H9 (cell line): ENCODE results near the gene RIMS1. TPM values are rescaled to one million over a fixed set of nuclear protein-coding genes. Genes with fewer than 3 reads are reported as not detected.

Source experiments
- DNase-seq: peaks from one replicate; pipeline ENCODE4 v3.0.0-alpha.2; 2017
- H2AFZ ChIP-seq: one replicate; pipeline ENCODE4 v1.6.1; 2013; ENCODE audit warnings: mild to moderate bottlenecking, low read length, control low read depth, moderate library complexity
- H2AK5ac ChIP-seq: 2 replicates; pipeline ENCODE4 v1.6.1; 2013; ENCODE audit warnings: low read length, control low read depth, mixed read lengths; ENCODE audit not compliant: insufficient read length
- H2BK120ac ChIP-seq: one replicate; pipeline ENCODE4 v1.6.1; 2013; ENCODE audit warnings: low read depth, mild to moderate bottlenecking, low read length, control low read depth, inconsistent platforms; ENCODE audit not compliant: poor library complexity, severe bottlenecking
- H2BK12ac ChIP-seq: 2 replicates; pipeline ENCODE4 v1.6.1; 2013; ENCODE audit warnings: low read length, control low read depth, mixed read lengths, low read depth; ENCODE audit not compliant: insufficient read length
- H2BK15ac ChIP-seq: 2 replicates; pipeline ENCODE4 v1.6.1; 2013; ENCODE audit warnings: low read depth, low read length, control low read depth
- H2BK20ac ChIP-seq: one replicate; pipeline ENCODE4 v1.6.1; 2013; ENCODE audit warnings: low read depth, mild to moderate bottlenecking, low read length, control low read depth, inconsistent platforms; ENCODE audit not compliant: poor library complexity, severe bottlenecking
- H2BK5ac ChIP-seq: 2 replicates; pipeline ENCODE4 v1.6.1; 2013; ENCODE audit warnings: low read length, control low read depth, mixed read lengths; ENCODE audit not compliant: insufficient read length
- H3K14ac ChIP-seq: 2 replicates; pipeline ENCODE4 v1.6.1; 2013; ENCODE audit warnings: low read length, control low read depth; ENCODE audit not compliant: insufficient read depth
- H3K18ac ChIP-seq: 2 replicates; pipeline ENCODE4 v1.6.1; 2013; ENCODE audit warnings: low read depth, mild to moderate bottlenecking, mixed read lengths, low read length, control low read depth; ENCODE audit not compliant: insufficient read length
- H3K23ac ChIP-seq: 2 replicates; pipeline ENCODE4 v1.6.1; 2013; ENCODE audit warnings: low read length, control low read depth, mixed read lengths, low read depth; ENCODE audit not compliant: insufficient read length
- H3K23me2 ChIP-seq: 2 replicates; pipeline ENCODE4 v1.6.1; 2013; ENCODE audit warnings: low read depth, mild to moderate bottlenecking, mixed read lengths, low read length, control low read depth; ENCODE audit not compliant: insufficient read length, poor library complexity, severe bottlenecking
- H3K27ac ChIP-seq: 2 replicates; pipeline ENCODE4 v1.5.1; 2013; ENCODE audit warnings: low read length, control low read depth, mixed read lengths, low read depth; ENCODE audit not compliant: insufficient read length
- H3K27me3 ChIP-seq: 2 replicates; pipeline ENCODE4 v1.6.1; 2013; ENCODE audit warnings: low read length, control low read depth, inconsistent platforms; ENCODE audit not compliant: insufficient read depth
- H3K4ac ChIP-seq: 2 replicates; pipeline ENCODE4 v1.6.1; 2013; ENCODE audit warnings: low read depth, mild to moderate bottlenecking, control low read depth, inconsistent platforms, low read length, moderate library complexity
- H3K4me1 ChIP-seq: 2 replicates; pipeline ENCODE4 v1.6.1; 2013; ENCODE audit warnings: low read length, control low read depth, inconsistent platforms; ENCODE audit not compliant: insufficient read depth
- H3K4me2 ChIP-seq: 2 replicates; pipeline ENCODE4 v1.6.1; 2013; ENCODE audit warnings: low read length, control low read depth, mixed read lengths; ENCODE audit not compliant: insufficient read length, insufficient read depth
- H3K56ac ChIP-seq: 2 replicates; pipeline ENCODE4 v1.6.1; 2013; ENCODE audit warnings: low read depth, mild to moderate bottlenecking, mixed read lengths, low read length, control low read depth; ENCODE audit not compliant: insufficient read length
- H3K79me1 ChIP-seq: 2 replicates; pipeline ENCODE4 v1.6.1; 2013; ENCODE audit warnings: low read depth, mild to moderate bottlenecking, moderate library complexity, low read length, control low read depth, inconsistent platforms; ENCODE audit not compliant: insufficient read depth, poor library complexity, severe bottlenecking
- H3K79me2 ChIP-seq: 2 replicates; pipeline ENCODE4 v1.6.1; 2013; ENCODE audit warnings: low read length, control low read depth, inconsistent platforms; ENCODE audit not compliant: insufficient read depth
- H3K9ac ChIP-seq: 2 replicates; pipeline ENCODE4 v1.6.1; 2013; ENCODE audit warnings: low read length, control low read depth, mixed read lengths; ENCODE audit not compliant: insufficient read length; ENCODE audit errors: extremely low read depth
- H3K9me3 ChIP-seq: one replicate; pipeline ENCODE4 v1.6.1; 2013; ENCODE audit warnings: low read depth, low read length, inconsistent platforms; ENCODE audit not compliant: control insufficient read depth
- H3T11ph ChIP-seq: one replicate; pipeline ENCODE4 v1.6.1; 2013; ENCODE audit warnings: mild to moderate bottlenecking, low read length, control low read depth, inconsistent platforms
- H4K20me1 ChIP-seq: one replicate; pipeline ENCODE4 v1.6.1; 2013; ENCODE audit not compliant: control insufficient read depth, insufficient read length, insufficient read depth
- H4K5ac ChIP-seq: 2 replicates; pipeline ENCODE4 v1.6.1; 2013; ENCODE audit warnings: low read depth, mild to moderate bottlenecking, mixed read lengths, low read length, control low read depth; ENCODE audit not compliant: insufficient read length
- H4K8ac ChIP-seq: replicated peaks from 2 replicates; pipeline ENCODE4 v1.6.1; 2013; ENCODE audit warnings: low read length, control low read depth, mixed read lengths, low read depth; ENCODE audit not compliant: insufficient read length
- H4K91ac ChIP-seq: 2 replicates; pipeline ENCODE4 v1.6.1; 2013; ENCODE audit warnings: low read depth, mild to moderate bottlenecking, moderate library complexity, mixed read lengths, low read length, control low read depth; ENCODE audit not compliant: insufficient read length
- H3K27ac Mint-ChIP-seq, 3 experiments: 2 replicates in 2 of 3; 3 replicates in 1 of 3; pipeline ENCODE4 v1.8.0; 2020 to 2021; ENCODE audit warnings: mixed read lengths in 3 of 3, mild to moderate bottlenecking in 1 of 3, moderate library complexity in 1 of 3
- H3K27me3 Mint-ChIP-seq: 2 replicates; pipeline ENCODE4 v1.8.0; 2021; ENCODE audit warnings: low read depth, mild to moderate bottlenecking, moderate library complexity, mixed read lengths
- H3K36me3 Mint-ChIP-seq, 3 experiments: 2 replicates in 2 of 3; 3 replicates in 1 of 3; pipeline ENCODE4 v1.8.0; 2020 to 2021; ENCODE audit warnings: low read depth in 3 of 3, mixed read lengths in 3 of 3; ENCODE audit not compliant: insufficient read depth in 1 of 3
- H3K4me1 Mint-ChIP-seq, 2 experiments: 2 replicates each; pipeline ENCODE4 v1.8.0; 2020; ENCODE audit warnings: mixed read lengths in 2 of 2
- H3K4me3 Mint-ChIP-seq, 2 experiments: 2 replicates in 1 of 2; 3 replicates in 1 of 2; pipeline ENCODE4 v1.8.0; 2020 to 2021; ENCODE audit warnings: mild to moderate bottlenecking in 2 of 2, mixed read lengths in 2 of 2, moderate library complexity in 1 of 2
- H3K9me3 Mint-ChIP-seq, 2 experiments: 2 replicates in 1 of 2; 3 replicates in 1 of 2; pipeline ENCODE4 v1.8.0; 2020; ENCODE audit warnings: mild to moderate bottlenecking in 2 of 2, mixed read lengths in 2 of 2, moderate library complexity in 1 of 2
- CTCF ChIP-seq: fragments of 200-600 bp; sonication (generic); conservative IDR thresholded peaks from 3 replicates; pipeline ENCODE4 v1.8.0; 2021; ENCODE audit warnings: antibody characterized with exemption, mild to moderate bottlenecking
- WGBS: extraction: QIAGEN DNeasy Blood & Tissue Kit; methylation state at CpG from one replicate; pipeline ENCODE4 v1.1.7; 2013; ENCODE audit warnings: missing lambda C conversion rate, low lambda C conversion rate, mixed read lengths; ENCODE audit not compliant: insufficient read length; ENCODE audit errors: extremely low coverage; 5-methylcytosine and 5-hydroxymethylcytosine counted together
- total RNA-seq: library from RNA; stranded (reverse); gene quantifications from 2 replicates; pipeline ENCODE4 v1.2.1, GENCODE V29; 2021

The RIMS1 gene
- total RNA-seq, 1 experiment from 2014 or later = 0.83 TPM

DNA sequence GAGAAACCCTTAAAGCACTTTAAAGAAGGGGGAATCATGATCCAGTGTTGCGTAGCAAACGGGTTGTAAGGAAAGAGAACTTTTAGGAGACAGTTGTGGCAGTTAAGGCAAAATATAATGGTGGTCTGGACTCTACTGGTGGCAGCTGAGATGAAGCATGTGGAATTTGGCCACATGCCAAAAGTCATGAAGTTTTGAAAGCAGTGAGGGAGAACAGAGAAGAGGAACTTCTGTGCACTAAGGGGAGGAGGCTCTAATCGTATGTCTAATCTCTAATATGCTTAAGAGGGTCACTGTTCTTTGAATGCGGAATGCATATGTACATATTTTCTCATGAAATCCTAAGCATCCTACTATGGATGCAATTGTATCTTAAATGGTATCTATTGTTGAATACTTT is 91.5 kb downstream of the RIMS1 start:
- H2BK15ac ChIP-seq = no peak overlapping the region
- no peaks in the 10 kb centered on the region for H3K4me1 ChIP-seq
- H3K18ac ChIP-seq = no peak overlapping the region
- no peak overlapping the region for H3K23ac ChIP-seq
- H2AK5ac ChIP-seq = no peak overlapping the region
- no peak overlapping the region for H2AFZ ChIP-seq
- H2BK20ac ChIP-seq = no peak overlapping the region
- no peak overlapping the region for H2BK5ac ChIP-seq
- H3K27me3 ChIP-seq = no peaks in the 10 kb centered on the region
- no peak overlapping the region for H2BK12ac ChIP-seq
- no peak overlapping the region for H3K14ac ChIP-seq
- no peak for DNase-seq
- no peak overlapping the region for H3K4me3 Mint-ChIP-seq
- no peak overlapping the region for H3K4me2 ChIP-seq
- no peaks in the 10 kb centered on the region for H3K36me3 Mint-ChIP-seq
- H3K79me1 ChIP-seq = no peaks in the 10 kb centered on the region
- no peak for TF ChIP-seq CTCF
- no peak overlapping the region for H4K5ac ChIP-seq
- no peak overlapping the region for H3K27ac ChIP-seq
- no peak overlapping the region for H2BK120ac ChIP-seq
- H3K9me3 ChIP-seq = no peaks in the 10 kb centered on the region
- H3K27me3 Mint-ChIP-seq = no peaks in the 10 kb centered on the region
- H3K9ac ChIP-seq = no peak overlapping the region
- no CpG with 5 or more reads among the region's 4 CpGs for whole genome bisulfite sequencing
- no peaks in the 10 kb centered on the region for H3K23me2 ChIP-seq
- H3K9me3 Mint-ChIP-seq = no peaks in the 10 kb centered on the region
- H4K20me1 ChIP-seq = no peaks in the 10 kb centered on the region
- H4K91ac ChIP-seq = no peak overlapping the region
- no peak overlapping the region for H4K8ac ChIP-seq
- H3K79me2 ChIP-seq = no peaks in the 10 kb centered on the region
- no peak overlapping the region for H3K4ac ChIP-seq
- H3K27ac Mint-ChIP-seq = no peak overlapping the region
- H3K4me1 Mint-ChIP-seq = peaks cover 0 to 3% of the 10 kb centered on the region in 2 experiments; a peak in 2 of 4 replicates
- no peak overlapping the region for H3K56ac ChIP-seq
- no peak overlapping the region for H3T11ph ChIP-seq
